GM12874 (cell line): ENCODE data around the gene ZNF331.

Experiments
- TF ChIP-seq, protein P1 (sequence below): IDR thresholded peaks from 2 replicates; pipeline ENCODE4 v1.5.1; 2011; ENCODE audit warnings: low read depth, mild to moderate bottlenecking, control low read depth, low read length, moderate library complexity; ENCODE audit not compliant: insufficient read depth

ZNF331 gene

DNA sequence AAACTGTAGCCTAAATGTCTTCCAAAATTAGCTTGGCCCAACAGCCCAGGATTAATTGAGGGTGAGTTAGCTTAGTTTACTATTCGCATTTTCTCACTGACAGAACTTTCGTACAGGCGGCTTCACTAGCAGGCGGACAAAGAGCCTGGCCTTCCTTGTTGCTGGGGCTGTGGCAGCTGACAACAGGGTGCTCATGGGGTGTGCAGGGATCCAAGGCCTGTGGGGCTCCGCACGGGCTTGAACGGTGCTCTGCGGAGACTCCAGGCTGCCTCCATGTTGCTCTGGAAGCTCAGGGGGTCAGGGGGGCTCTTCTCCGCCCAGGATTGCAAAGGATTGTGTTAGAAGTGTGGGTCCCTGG lies 57.5 kb downstream of the ZNF331 start:
- TF ChIP-seq, protein P1, sequence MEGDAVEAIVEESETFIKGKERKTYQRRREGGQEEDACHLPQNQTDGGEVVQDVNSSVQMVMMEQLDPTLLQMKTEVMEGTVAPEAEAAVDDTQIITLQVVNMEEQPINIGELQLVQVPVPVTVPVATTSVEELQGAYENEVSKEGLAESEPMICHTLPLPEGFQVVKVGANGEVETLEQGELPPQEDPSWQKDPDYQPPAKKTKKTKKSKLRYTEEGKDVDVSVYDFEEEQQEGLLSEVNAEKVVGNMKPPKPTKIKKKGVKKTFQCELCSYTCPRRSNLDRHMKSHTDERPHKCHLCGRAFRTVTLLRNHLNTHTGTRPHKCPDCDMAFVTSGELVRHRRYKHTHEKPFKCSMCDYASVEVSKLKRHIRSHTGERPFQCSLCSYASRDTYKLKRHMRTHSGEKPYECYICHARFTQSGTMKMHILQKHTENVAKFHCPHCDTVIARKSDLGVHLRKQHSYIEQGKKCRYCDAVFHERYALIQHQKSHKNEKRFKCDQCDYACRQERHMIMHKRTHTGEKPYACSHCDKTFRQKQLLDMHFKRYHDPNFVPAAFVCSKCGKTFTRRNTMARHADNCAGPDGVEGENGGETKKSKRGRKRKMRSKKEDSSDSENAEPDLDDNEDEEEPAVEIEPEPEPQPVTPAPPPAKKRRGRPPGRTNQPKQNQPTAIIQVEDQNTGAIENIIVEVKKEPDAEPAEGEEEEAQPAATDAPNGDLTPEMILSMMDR: no peak

DNA sequence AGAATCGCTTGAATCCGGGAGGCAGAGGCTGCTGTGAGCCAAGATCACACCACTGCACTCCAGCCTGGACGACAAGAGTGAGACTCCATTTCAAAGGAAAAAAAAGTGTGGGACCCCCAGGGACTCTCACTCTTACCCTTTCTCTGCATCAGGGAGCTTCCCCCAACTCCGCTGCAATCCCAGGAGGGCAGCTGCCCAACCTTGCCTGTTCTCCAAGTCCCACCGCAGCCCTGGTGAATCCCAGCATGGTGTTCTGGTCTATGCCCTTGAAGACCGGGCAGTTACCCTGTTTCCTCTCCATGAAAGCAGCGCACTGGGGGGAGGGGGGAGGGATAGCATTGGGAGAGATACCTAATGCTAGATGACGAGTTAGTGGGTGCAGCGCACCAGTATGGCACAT lies 58.1 kb downstream of the ZNF331 start:
- TF ChIP-seq, protein P1: no peak

DNA sequence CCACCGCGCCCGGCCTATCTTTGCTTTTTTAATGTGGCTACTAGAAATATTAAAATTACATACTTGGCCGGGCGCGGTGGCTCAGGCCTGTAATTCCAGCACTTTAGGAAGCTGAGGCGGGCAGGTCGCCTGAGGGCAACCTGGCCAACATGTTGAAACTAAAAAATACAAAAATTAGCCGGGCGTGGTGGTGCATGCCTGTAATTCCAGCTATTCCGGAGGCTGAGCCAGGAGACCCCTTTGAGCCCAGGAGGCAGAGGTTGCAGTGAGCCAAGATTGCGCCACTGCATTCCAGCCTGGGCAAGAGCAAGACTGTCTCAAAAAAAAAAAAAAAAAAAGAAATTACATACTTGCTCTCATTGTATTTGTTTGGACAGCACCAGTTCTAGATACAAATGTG lies 59.1 kb downstream of the ZNF331 start:
- TF ChIP-seq, protein P1: no peak

DNA sequence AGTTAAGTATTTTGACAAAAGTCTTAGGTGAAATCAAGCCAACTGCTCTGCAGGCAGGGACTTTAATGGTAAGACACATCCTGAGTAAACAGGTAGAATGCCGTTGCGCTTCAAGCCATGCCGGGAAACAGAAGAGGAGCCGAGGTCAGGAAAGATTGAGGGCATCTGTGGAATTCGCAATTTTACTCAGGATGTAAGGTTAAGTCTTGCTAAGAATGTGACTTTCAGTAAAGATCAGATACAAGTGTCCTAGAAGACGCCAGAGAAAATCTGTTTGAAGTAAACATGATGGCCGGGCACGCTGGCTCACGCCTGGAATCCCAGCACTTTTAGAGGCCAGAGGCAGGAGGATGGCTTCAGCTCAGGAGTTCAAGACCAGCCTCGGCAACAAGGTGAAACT lies 60.4 kb downstream of the ZNF331 start:
- TF ChIP-seq, protein P1: no peak

DNA sequence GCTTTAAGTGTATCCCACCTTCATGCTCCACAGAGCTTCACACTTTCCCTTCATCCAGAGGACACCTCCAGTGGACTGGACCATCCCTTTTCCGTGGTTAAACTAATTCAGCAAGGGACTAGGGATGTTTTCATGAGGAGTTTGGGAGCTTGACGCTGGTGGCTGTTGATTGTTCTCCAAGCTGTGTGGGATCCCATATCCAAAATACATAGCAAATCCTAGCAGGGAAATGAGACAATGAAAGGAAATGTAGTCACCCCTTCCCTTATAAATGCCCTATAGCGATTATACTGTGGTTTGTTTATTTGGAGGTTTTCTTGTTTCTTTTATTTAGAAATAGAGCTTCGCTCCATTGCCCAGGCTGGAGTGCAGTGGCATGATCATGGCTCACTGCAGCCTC lies 62.3 kb downstream of the ZNF331 start:
- TF ChIP-seq, protein P1: no peak

DNA sequence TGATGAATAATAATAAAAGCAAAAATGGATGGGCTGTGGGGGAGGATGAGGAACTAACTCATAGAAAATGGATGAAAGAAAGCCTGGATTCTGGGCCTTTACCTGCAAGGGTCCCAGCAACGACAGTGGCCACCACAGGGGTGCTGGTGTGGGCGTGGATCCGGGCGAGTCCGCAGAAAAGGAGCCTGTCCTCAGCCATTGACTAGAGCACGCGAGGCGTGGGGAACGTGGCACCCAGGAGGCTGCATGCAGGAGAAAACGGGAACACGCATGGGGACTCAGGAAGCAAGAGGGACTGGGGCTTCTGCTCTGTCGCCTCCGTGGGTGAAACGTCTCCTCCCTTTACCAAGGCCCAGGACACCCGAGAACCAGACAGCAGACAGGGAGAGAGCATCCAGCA lies 68.1 kb downstream of the ZNF331 start:
- TF ChIP-seq, protein P1: no peak

DNA sequence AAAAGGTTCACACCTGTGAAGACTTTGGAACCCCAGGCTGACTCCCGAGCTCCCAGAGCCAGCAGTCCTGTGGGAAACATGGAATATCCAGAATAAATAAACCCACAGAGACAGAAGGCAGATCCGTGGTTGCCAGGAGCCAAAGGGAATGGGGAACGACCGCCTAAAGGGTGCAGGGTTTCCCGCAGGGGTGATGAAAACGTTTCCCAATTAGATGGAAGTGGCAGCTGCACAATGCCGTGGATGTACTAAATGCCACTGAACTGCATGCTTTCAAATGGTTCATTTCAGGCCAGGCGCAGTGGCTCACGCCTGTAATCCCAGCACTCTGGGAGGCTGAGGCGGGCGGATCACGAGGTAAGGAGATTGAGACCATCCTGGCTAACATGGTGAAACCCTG lies 70.4 kb downstream of the ZNF331 start:
- TF ChIP-seq, protein P1: no peak
